T-cell (primary cell): ENCODE data around the gene MRPS27. TPM values are rescaled to one million over a fixed set of nuclear protein-coding genes. Genes with fewer than 3 reads are reported as not detected.

Experiments used
- ATAC-seq, 4 experiments: fragments of 200-7000 bp in 3 of 4; fragments of 150-1000 bp in 1 of 4; cut with Tn5 transposase; replicated peaks in 1 of 4; 1 replicate in 3 of 4; 2 replicates in 1 of 4; pipeline ENCODE4 v1.10.0; 2021; ENCODE audit warnings: moderate library complexity in 3 of 4, mild to moderate bottlenecking in 2 of 4, moderate number of reproducible peaks in 1 of 4
- CTCF ChIA-PET, 2 donors: fragments of 300-600 bp; sonication (Branson Sonifier 250); formaldehyde crosslinking; loops; one replicate each; lab custom pipeline; 2022; ENCODE audit warnings: antibody characterized with exemption in 2 of 2; lab: Charles Lee
- POLR2A ChIA-PET, 2 donors: fragments of 300-600 bp; sonication (Branson Sonifier 250); formaldehyde crosslinking; loops; one replicate each; lab custom pipeline; 2022; ENCODE audit warnings: antibody characterized with exemption in 2 of 2; lab: Charles Lee
- DNase-seq, 35 experiments: peaks; one replicate each; pipeline versions ENCODE4 v3.0.0 to v3.0.0-alpha.2; 2013 to 2023
- H3K27ac ChIP-seq: one replicate; pipeline ENCODE4 v1.5.1; 2013; ENCODE audit warnings: low read length
- H3K27me3 ChIP-seq, 2 experiments: replicated peaks in 1 of 2; 1 replicate in 1 of 2; 2 replicates in 1 of 2; pipeline versions ENCODE4 v1.6.1 to v1.7.0; 2013; ENCODE audit warnings: low read length in 1 of 2, mixed read lengths in 1 of 2; ENCODE audit not compliant: control insufficient read depth in 2 of 2, insufficient read depth in 2 of 2; ENCODE audit errors: extremely low read depth in 1 of 2
- H3K36me3 ChIP-seq, 2 donors: 1 replicate in 1 of 2; 2 replicates in 1 of 2; pipeline versions ENCODE4 v1.6.1 to v1.7.0; 2013; ENCODE audit warnings: low read length in 1 of 2; ENCODE audit not compliant: control insufficient read depth in 2 of 2, insufficient read depth in 1 of 2; ENCODE audit errors: extremely low read depth in 1 of 2
- H3K4me1 ChIP-seq, 2 experiments: 1 replicate in 1 of 2; 2 replicates in 1 of 2; pipeline versions ENCODE4 v1.6.1 to v1.7.0; 2013; ENCODE audit warnings: low read length in 2 of 2, mixed read lengths in 1 of 2; ENCODE audit not compliant: insufficient read depth in 2 of 2, control insufficient read depth in 1 of 2; ENCODE audit errors: extremely low read depth in 1 of 2
- H3K4me3 ChIP-seq, 2 donors: 1 replicate in 1 of 2; 2 replicates in 1 of 2; pipeline versions ENCODE4 v1.5.1 to v1.7.0; 2013; ENCODE audit warnings: mild to moderate bottlenecking in 2 of 2, low read length in 1 of 2, moderate library complexity in 1 of 2; ENCODE audit not compliant: control insufficient read depth in 1 of 2; ENCODE audit errors: extremely low read depth in 1 of 2
- H3K9me3 ChIP-seq: 2 replicates; pipeline ENCODE4 v1.7.0; 2013
- H3K27ac Mint-ChIP-seq, 2 donors: one replicate each; pipeline ENCODE4 v1.8.0; 2020 to 2021; ENCODE audit warnings: mild to moderate bottlenecking in 2 of 2, mixed read lengths in 2 of 2
- H3K27me3 Mint-ChIP-seq, 2 donors: one replicate each; pipeline ENCODE4 v1.8.0; 2021 to 2022; ENCODE audit warnings: mixed read lengths in 2 of 2
- H3K36me3 Mint-ChIP-seq: one replicate; pipeline ENCODE4 v1.8.0; 2021; ENCODE audit warnings: mixed read lengths
- H3K4me1 Mint-ChIP-seq, 3 donors: one replicate each; pipeline ENCODE4 v1.8.0; 2020 to 2022; ENCODE audit warnings: mixed read lengths in 3 of 3, mild to moderate bottlenecking in 1 of 3
- H3K4me3 Mint-ChIP-seq, 3 donors: one replicate each; pipeline ENCODE4 v1.8.0; 2020 to 2022; ENCODE audit warnings: mild to moderate bottlenecking in 3 of 3, mixed read lengths in 3 of 3, moderate library complexity in 3 of 3
- H3K9me3 Mint-ChIP-seq, 3 donors: one replicate each; pipeline ENCODE4 v1.8.0; 2020 to 2022; ENCODE audit warnings: mixed read lengths in 3 of 3
- WGBS: methylation state at CpG from one replicate; pipeline ENCODE4 v1.1.5; 2013; ENCODE audit warnings: missing lambda C conversion rate; ENCODE audit not compliant: insufficient coverage; 5-methylcytosine and 5-hydroxymethylcytosine counted together
- total RNA-seq, 35 experiments: library from RNA in 6 of 35; stranded (reverse) in 6 of 35; fragments of 120-200 nt in 1 of 35; gene quantifications; one replicate each; pipeline versions ENCODE4 v1.2.1 to v1.2.4 and lab custom pipeline; 2013 to 2026

MRPS27 gene
- total RNA-seq, 5 donors from 2014 or later (not counting 1 experiment from before 2014, with no cell fraction given) = 34.4 to 43.3 (median 39.7) TPM

DNA sequence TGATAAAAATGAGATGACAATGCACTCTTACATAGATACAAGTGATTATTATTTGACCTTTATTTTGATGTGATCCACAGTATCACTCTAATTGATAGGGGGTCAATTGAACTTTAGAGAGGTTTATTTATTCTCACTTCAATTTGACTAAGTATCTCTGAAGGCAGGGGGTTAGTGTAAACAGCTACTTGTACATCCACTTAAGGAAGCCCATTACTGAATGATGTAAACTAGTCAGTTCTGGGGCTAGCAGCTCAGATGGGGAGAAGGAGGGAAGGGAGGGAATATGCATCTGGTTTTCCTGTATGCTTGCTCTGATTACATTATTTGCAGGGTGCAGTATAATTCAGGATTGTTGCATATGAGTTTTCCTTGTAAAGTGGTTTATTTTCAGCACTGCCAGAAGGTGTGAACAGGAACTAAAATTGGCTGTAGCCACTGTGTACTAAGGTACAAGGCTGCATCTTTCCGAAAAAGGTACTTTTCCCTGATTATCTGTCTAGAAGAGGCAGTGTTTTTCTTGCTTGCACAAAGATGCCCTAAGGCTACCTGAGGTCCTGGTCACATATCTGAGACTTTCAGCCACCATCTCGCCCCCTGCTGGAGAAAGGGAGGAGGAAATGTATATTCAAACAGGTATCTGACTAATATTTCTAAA is 51.2 kb downstream of the MRPS27 start:
- peaks cover 16% of the 10 kb centered on the region for H3K36me3 Mint-ChIP-seq
- peak in 27 of 35 experiments; percentile 1 to 63 (median 23) for DNase-seq
- ATAC-seq = no peak
- Histone ChIP-seq H3K27ac (no peak overlapping the region), H3K36me3 (peaks cover 3 to 5% of the 10 kb centered on the region in 2 donors), H3K9me3 (no peaks in the 10 kb centered on the region), H3K4me1 (no peaks in the 10 kb centered on the region), H3K27me3 (no peaks in the 10 kb centered on the region), H3K4me3 (no peak overlapping the region)
- H3K27ac Mint-ChIP-seq = no peak overlapping the region
- H3K27me3 Mint-ChIP-seq = no peaks in the 10 kb centered on the region
- ChIA-PET POLR2A (no interaction called here), CTCF (interaction anchor here (0.6 to 0.7 kb wide), 2 partner anchors 20 to 36 kb away, joined by 3 to 8 read pairs; no protein-coding TSS in a partner anchor)
- H3K4me3 Mint-ChIP-seq = no peak overlapping the region
- H3K9me3 Mint-ChIP-seq = no peaks in the 10 kb centered on the region
- H3K4me1 Mint-ChIP-seq = peaks cover 0 to 8% (median 7%) of the 10 kb centered on the region in 3 donors
- no CpG with 5 or more reads among the region's 2 CpGs for WGBS

DNA sequence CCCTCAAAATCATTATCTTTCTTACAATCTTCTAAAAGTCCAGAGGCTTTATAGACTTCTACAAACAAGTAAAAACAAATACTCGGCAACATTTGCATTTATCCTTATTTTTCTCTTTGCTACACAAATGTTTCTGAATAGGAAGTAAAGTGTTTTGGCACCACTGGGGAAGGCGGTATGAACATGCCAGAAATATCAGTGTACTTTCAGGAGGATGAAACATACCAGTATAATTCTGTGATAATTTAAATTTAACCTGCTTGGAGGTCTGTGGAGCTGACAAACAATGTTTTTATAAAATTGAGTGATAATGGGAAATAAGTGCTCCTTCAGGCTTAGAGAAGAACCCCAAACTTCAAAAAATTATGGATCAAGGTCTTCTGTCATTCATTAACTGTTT is 51.8 kb downstream of the MRPS27 start:
- ATAC-seq (no peak), DNase-seq (no peak)
- Mint-ChIP-seq H3K4me3 (no peak overlapping the region), H3K27ac (no peak overlapping the region), H3K4me1 (peaks cover 0 to 8% (median 7%) of the 10 kb centered on the region in 3 donors), H3K36me3 (peaks cover 16% of the 10 kb centered on the region), H3K9me3 (no peaks in the 10 kb centered on the region), H3K27me3 (no peaks in the 10 kb centered on the region)
- Histone ChIP-seq H3K27ac (no peak overlapping the region), H3K27me3 (no peaks in the 10 kb centered on the region), H3K36me3 (peaks cover 3 to 4% of the 10 kb centered on the region in 2 donors), H3K4me3 (no peak overlapping the region), H3K9me3 (no peaks in the 10 kb centered on the region), H3K4me1 (no peaks in the 10 kb centered on the region)
- WGBS = no CpG with 5 or more reads among the region's 2 CpGs
- ChIA-PET CTCF (interaction anchor here (0.7 to 0.8 kb wide), 2 partner anchors 36 to 41 kb away, joined by 3 read pairs; no protein-coding TSS in a partner anchor), POLR2A (no interaction called here)

DNA sequence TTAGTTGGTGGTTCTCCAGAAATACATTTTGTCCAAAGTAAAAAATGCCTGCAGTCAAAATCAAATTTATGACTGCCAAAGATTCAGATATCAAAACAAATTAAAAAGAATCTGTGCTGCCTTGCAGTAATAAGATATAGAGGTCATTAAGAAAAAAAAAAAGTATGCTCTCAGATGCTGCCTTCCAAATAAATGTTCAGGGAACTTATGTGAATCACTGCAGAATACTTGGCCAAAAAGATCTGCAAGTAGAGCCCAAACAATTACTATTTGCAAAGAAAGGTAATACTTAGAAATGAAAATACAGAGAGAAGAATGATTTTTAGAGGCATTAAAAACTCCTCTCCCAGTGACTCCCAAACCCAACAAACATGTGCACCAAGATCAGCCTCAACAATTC is 52.4 kb downstream of the MRPS27 start:
- Histone ChIP-seq H3K27me3 (no peaks in the 10 kb centered on the region), H3K9me3 (no peaks in the 10 kb centered on the region), H3K4me3 (no peak overlapping the region), H3K27ac (no peak overlapping the region), H3K36me3 (peaks cover 0 to 3% of the 10 kb centered on the region in 2 donors), H3K4me1 (no peaks in the 10 kb centered on the region)
- H3K4me3 Mint-ChIP-seq = no peak overlapping the region
- ATAC-seq (no peak), DNase-seq (no peak)
- ChIA-PET POLR2A (no interaction called here), CTCF (interaction anchor here in 1 of 2 donors (0.8 kb wide), 1 partner anchor 42 kb away, joined by 3 read pairs; no protein-coding TSS in a partner anchor)
- no peaks in the 10 kb centered on the region for H3K9me3 Mint-ChIP-seq
- no peak overlapping the region for H3K27ac Mint-ChIP-seq
- H3K27me3 Mint-ChIP-seq = no peaks in the 10 kb centered on the region
- peaks cover 0 to 8% (median 7%) of the 10 kb centered on the region in 3 donors for H3K4me1 Mint-ChIP-seq
- H3K36me3 Mint-ChIP-seq = peaks cover 18% of the 10 kb centered on the region

DNA sequence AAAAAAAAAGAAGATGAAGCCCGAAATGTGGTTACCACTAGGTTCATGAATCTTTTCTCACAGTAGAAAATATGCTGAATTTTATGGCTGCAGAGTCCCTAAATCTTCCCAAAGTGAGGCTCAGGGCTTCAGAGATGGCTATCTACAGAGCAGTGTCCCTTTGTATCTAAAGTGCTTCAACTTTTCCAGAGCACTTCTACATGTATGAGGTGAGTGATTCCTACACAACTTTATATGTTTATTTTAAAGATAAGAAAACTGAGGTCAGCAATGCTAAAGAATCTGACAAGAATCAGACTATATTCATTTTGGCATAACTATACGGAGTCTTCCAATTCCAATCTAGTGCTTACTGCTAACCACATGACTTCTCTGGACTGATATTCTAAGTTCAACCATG is 53.2 kb downstream of the MRPS27 start:
- CTCF ChIA-PET = interaction anchor here in 1 of 2 donors (0.7 kb wide), 1 partner anchor 282 kb away, joined by 3 read pairs; no protein-coding TSS in a partner anchor
- Histone ChIP-seq H3K36me3 (no peaks in the 10 kb centered on the region), H3K9me3 (no peaks in the 10 kb centered on the region), H3K4me1 (no peaks in the 10 kb centered on the region), H3K4me3 (no peak overlapping the region), H3K27me3 (no peaks in the 10 kb centered on the region), H3K27ac (no peak overlapping the region)
- WGBS = 100% methylated on average over 1 of the region's 2 CpGs
- Mint-ChIP-seq H3K27me3 (no peaks in the 10 kb centered on the region), H3K27ac (no peak overlapping the region), H3K9me3 (no peaks in the 10 kb centered on the region), H3K4me1 (peaks cover 0 to 8% (median 7%) of the 10 kb centered on the region in 3 donors), H3K36me3 (peaks cover 18% of the 10 kb centered on the region), H3K4me3 (no peak overlapping the region)
- POLR2A ChIA-PET = no interaction called here
- DNase-seq = no peak
- ATAC-seq = no peak

DNA sequence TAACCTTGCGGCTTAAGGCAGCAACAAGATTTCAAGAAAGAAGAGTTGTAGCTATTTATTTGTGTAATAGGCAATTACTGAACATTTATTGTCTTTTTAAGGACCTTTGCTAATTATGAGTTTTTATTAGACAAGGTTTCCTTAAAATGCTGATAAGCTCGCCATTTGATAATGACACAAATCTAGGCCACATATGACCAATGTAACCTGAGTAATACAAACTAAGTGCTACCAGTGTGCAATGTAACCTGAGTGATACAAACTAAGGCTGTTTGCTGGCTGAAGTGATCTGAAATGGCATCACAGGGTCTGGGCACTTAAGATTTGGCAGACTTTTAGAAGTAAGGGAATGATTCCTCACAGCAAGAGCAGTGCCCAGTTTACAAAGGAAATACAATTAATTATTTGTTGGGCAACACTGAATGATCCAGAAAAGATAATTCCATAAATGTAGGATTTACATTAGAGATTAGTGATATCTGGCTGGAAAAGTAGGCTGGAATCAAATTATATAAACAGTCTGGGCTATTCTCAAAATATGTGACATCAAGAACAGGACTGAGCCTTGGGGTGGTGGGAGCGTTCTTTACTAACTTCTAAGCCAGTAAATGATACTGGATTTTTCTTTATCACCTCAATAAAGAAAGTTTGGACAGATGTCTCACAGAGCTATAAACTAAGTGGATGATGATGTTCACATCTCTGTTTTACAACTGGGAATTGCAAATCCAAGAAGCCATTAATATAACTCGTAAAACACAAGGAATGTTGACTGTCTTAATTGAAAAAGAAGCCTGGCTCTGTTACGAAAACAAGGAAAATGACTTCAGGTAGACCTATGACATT is 54.8 kb downstream of the MRPS27 start:
- peaks cover 26% of the 10 kb centered on the region for H3K36me3 Mint-ChIP-seq
- H3K9me3 ChIP-seq = no peaks in the 10 kb centered on the region
- H3K9me3 Mint-ChIP-seq = no peaks in the 10 kb centered on the region
- POLR2A ChIA-PET = no interaction called here
- ATAC-seq = no peak
- CTCF ChIA-PET = interaction anchor here in 1 of 2 donors (0.6 kb wide), 1 partner anchor 17 kb away, joined by 3 read pairs; no protein-coding TSS in a partner anchor
- peaks cover 0 to 8% (median 7%) of the 10 kb centered on the region in 3 donors for H3K4me1 Mint-ChIP-seq
- H3K36me3 ChIP-seq = peaks cover 0 to 3% of the 10 kb centered on the region in 2 donors
- H3K27me3 Mint-ChIP-seq = no peaks in the 10 kb centered on the region
- 100% methylated on average over 1 of the region's 5 CpGs for WGBS
- no peak overlapping the region for H3K4me3 ChIP-seq
- no peak overlapping the region for H3K4me3 Mint-ChIP-seq
- no peak overlapping the region for H3K27ac Mint-ChIP-seq
- no peaks in the 10 kb centered on the region for H3K27me3 ChIP-seq
- no peak overlapping the region for H3K27ac ChIP-seq
- no peaks in the 10 kb centered on the region for H3K4me1 ChIP-seq
- no peak for DNase-seq

DNA sequence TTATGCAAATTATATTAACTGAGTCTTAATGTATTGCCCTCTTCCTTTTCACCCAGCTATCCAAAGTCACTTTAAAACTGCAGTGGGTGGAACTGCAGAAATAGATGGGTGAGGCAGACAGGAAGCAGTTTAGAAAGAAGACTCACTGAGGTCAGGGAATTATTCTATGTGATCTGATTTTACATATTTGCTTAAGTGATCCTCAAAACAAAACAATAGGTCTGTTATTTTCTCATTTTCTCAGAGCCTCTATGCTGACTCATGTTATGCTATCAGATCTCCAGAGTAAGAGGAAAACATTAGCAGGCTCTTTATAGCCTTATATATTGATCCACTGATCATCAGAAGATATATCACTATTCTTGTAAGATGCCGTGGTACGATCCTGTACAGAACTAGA is 63.5 kb downstream of the MRPS27 start:
- Mint-ChIP-seq H3K4me1 (peaks cover 0 to 11% (median 6%) of the 10 kb centered on the region in 3 donors), H3K27ac (no peak overlapping the region), H3K9me3 (no peaks in the 10 kb centered on the region), H3K4me3 (no peak overlapping the region), H3K36me3 (peaks cover 42% of the 10 kb centered on the region), H3K27me3 (no peaks in the 10 kb centered on the region)
- Histone ChIP-seq H3K9me3 (no peaks in the 10 kb centered on the region), H3K27ac (no peak overlapping the region), H3K27me3 (no peaks in the 10 kb centered on the region), H3K4me1 (no peaks in the 10 kb centered on the region), H3K4me3 (no peak overlapping the region), H3K36me3 (peaks cover under 1 to 3% of the 10 kb centered on the region in 2 donors)
- WGBS = no CpG with 5 or more reads among the region's 2 CpGs
- ChIA-PET CTCF (no interaction called here), POLR2A (no interaction called here)
- ATAC-seq = no peak
- DNase-seq = no peak
